GM12864 (cell line): ENCODE measurements around the gene ATP2B3.

ENCODE experiments used
- DNase-seq: peaks from one replicate; pipeline ENCODE4 v3.0.0-alpha.2; 2011; ENCODE audit warnings: low read depth
- H3K4me3 ChIP-seq: 2 replicates; pipeline ENCODE4 v1.5.1; 2011; ENCODE audit warnings: mild to moderate bottlenecking, low read depth, low read length, control low read depth
- CTCF ChIP-seq: IDR thresholded peaks from 2 replicates; pipeline ENCODE4 v1.5.1; 2011; ENCODE audit warnings: low read depth, mild to moderate bottlenecking, moderate library complexity, low read length, control low read depth, inconsistent platforms; ENCODE audit errors: missing control alignments

Gene ATP2B3

GRCh38 chrX:153521034-153521433, 3.6 kb downstream of the ATP2B3 start:
- H3K4me3 ChIP-seq, result no peak overlapping the region
- TF ChIP-seq CTCF, result no peak

GRCh38 chrX:153522259-153522658, 4.8 kb downstream of the ATP2B3 start:
- TF ChIP-seq CTCF, result no peak
- DNase-seq, result no peak

More at GRCh38 chrX:153521034-153521433, 3.6 kb downstream of the ATP2B3 start:
- no peak for DNase-seq

GRCh38 chrX:153523269-153523668, 5.8 kb downstream of the ATP2B3 start:
- DNase-seq, result no peak
- TF ChIP-seq CTCF, result no peak
- H3K4me3 ChIP-seq, result no peak overlapping the region

More at GRCh38 chrX:153522259-153522658, 4.8 kb downstream of the ATP2B3 start:
- H3K4me3 ChIP-seq, result no peak overlapping the region

GRCh38 chrX:153524234-153524633, 6.8 kb downstream of the ATP2B3 start:
- no peak for DNase-seq

GRCh38 chrX:153525451-153525850, 8.0 kb downstream of the ATP2B3 start:
- no peak for TF ChIP-seq CTCF
- no peak for DNase-seq
- no peak overlapping the region for H3K4me3 ChIP-seq

More at GRCh38 chrX:153524234-153524633, 6.8 kb downstream of the ATP2B3 start:
- no peak for TF ChIP-seq CTCF
- H3K4me3 ChIP-seq, result no peak overlapping the region

GRCh38 chrX:153526042-153526441, 8.6 kb downstream of the ATP2B3 start:
- no peak for DNase-seq
- no peak overlapping the region for H3K4me3 ChIP-seq
- no peak for TF ChIP-seq CTCF

- DNase-seq, result no peak
- H3K4me3 ChIP-seq, result no peak overlapping the region
- no peak for TF ChIP-seq CTCF
Observed at GRCh38 chrX:153526801-153527200, 9.4 kb downstream of the ATP2B3 start.
